ENCODE results near the gene VTN. TPM values are rescaled to one million over a fixed set of nuclear protein-coding genes. Genes with fewer than 3 reads are reported as not detected.

VTN gene
- total and polyA plus RNA-seq, 4 donors, result 0.40 to 2.5 (median 1.6) TPM

DNA sequence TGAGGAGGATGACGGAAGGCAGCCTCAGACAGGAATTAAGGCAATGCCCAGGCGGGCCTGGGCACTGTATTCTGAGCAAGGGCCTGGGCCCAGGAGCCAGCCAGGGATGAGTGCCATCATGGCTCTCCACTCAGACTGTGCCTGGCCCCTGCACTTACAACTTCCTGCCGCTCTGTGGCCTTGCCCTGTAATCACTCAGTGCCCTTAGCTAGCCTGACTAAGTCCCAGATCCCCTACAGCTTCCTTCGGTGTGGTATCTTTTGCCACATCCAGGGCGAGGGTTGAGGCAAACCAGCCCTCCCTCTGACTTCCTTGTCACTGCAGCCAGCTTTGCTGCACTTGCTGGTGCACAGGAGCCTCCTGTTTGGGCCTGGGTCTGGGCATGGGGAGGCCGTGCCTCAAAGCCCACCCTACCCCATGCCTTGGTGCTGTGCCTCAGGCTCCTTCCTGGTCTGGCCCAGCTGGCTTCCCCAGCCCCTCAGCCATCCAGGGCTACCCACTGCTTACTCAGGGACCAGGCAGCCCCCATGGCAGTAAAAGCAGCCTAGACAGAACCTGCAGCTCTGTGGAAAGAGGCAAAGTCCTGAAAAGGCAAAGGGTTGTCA is 26.6 kb upstream of the VTN start:
- ATAC-seq (ENCODE audit: insufficient read depth, low FRiP score), result no peak
- Histone ChIP-seq H3K27ac (ENCODE audit: low read depth in 1 of 2, low read length in 1 of 2) (no peak overlapping the region), H3K4me3 (no peak overlapping the region), H3K36me3 (ENCODE audit: control insufficient read depth in 4 of 4, insufficient read depth in 4 of 4, low read length in 4 of 4) (peaks cover 0 to 29% (median 4%) of the 10 kb centered on the region in 4 donors), H3K4me1 (ENCODE audit: control insufficient read depth in 5 of 5, insufficient read depth in 5 of 5, low read length in 5 of 5) (no peaks in the 10 kb centered on the region), H3K27me3 (ENCODE audit: control insufficient read depth in 3 of 3, insufficient read depth in 3 of 3, low read length in 2 of 3) (no peaks in the 10 kb centered on the region), H3K9ac (ENCODE audit: insufficient read depth in 1 of 2, low read length in 2 of 2) (no peak overlapping the region), H3K9me3 (ENCODE audit: control insufficient read depth in 4 of 4, insufficient read depth in 3 of 4, low read length in 3 of 4) (no peaks in the 10 kb centered on the region)
- WGBS, 2 donors, result 41 to 81% methylated on average over 6 of the region's 6 CpGs
- DNase-seq, result no peak
- TF ChIP-seq, protein P1, sequence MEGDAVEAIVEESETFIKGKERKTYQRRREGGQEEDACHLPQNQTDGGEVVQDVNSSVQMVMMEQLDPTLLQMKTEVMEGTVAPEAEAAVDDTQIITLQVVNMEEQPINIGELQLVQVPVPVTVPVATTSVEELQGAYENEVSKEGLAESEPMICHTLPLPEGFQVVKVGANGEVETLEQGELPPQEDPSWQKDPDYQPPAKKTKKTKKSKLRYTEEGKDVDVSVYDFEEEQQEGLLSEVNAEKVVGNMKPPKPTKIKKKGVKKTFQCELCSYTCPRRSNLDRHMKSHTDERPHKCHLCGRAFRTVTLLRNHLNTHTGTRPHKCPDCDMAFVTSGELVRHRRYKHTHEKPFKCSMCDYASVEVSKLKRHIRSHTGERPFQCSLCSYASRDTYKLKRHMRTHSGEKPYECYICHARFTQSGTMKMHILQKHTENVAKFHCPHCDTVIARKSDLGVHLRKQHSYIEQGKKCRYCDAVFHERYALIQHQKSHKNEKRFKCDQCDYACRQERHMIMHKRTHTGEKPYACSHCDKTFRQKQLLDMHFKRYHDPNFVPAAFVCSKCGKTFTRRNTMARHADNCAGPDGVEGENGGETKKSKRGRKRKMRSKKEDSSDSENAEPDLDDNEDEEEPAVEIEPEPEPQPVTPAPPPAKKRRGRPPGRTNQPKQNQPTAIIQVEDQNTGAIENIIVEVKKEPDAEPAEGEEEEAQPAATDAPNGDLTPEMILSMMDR (IDR thresholded peaks at IDR 0.05; ENCODE audit: control extremely low read depth, extremely low read depth), result no peak

DNA sequence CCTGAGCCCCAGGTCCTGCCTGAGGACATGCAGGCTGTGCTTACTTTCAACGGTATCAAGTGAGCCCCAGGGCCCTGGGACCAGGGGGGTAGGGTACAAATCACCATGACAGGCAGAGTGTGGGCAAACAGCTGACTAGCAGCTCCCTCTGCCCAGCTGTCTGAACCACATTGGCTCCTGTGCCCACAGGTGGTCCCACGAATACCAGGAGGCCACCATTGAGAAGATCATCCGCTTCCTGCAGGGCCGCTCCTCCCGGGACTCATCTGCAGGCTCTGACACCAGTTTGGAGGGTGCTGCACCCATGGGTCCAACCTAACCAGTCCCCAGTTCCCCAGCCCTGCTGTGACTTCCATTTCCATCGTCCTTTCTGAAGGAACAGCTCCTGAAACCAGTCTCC is 25.9 kb upstream of the VTN start:
- Histone ChIP-seq H3K9ac (ENCODE audit: insufficient read depth in 1 of 2, low read length in 2 of 2) (no peak overlapping the region), H3K4me3 (no peak overlapping the region), H3K9me3 (ENCODE audit: control insufficient read depth in 4 of 4, insufficient read depth in 3 of 4, low read length in 3 of 4) (no peaks in the 10 kb centered on the region), H3K36me3 (ENCODE audit: control insufficient read depth in 4 of 4, insufficient read depth in 4 of 4, low read length in 4 of 4) (peaks cover 0 to 32% (median 3%) of the 10 kb centered on the region in 4 donors), H3K4me1 (ENCODE audit: control insufficient read depth in 5 of 5, insufficient read depth in 5 of 5, low read length in 5 of 5) (no peaks in the 10 kb centered on the region), H3K27me3 (ENCODE audit: control insufficient read depth in 3 of 3, insufficient read depth in 3 of 3, low read length in 2 of 3) (no peaks in the 10 kb centered on the region), H3K27ac (ENCODE audit: low read depth in 1 of 2, low read length in 1 of 2) (no peak overlapping the region)
- DNase-seq (no peak), ATAC-seq (ENCODE audit: insufficient read depth, low FRiP score) (no peak)
- TF ChIP-seq, protein P1 (IDR thresholded peaks at IDR 0.05; ENCODE audit: control extremely low read depth, extremely low read depth), result no peak
- WGBS, 2 donors, result 89 to 95% methylated on average over 6 of the region's 6 CpGs

DNA sequence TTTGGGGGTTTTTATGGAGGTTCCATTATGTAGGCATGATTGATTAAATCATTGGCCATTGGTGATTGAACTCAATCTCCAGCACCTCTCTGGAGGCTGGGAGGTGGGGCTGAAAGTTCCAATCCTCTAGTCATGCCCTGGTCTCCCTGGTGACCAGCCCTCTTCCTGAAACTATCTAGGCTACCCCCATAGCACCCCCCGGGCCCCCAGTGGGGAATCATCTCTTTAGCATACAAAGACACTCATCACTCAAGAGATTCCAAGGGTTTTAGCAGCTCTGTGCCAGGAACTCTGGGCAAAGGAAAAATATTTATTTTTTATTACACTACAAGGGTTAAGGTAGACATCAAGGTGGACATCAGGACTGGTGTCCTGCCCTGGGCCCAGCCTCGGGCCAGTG is 25.3 kb upstream of the VTN start:
- Histone ChIP-seq H3K27ac (ENCODE audit: low read depth in 1 of 2, low read length in 1 of 2) (no peak overlapping the region), H3K36me3 (ENCODE audit: control insufficient read depth in 4 of 4, insufficient read depth in 4 of 4, low read length in 4 of 4) (peaks cover 0 to 32% (median 5%) of the 10 kb centered on the region in 4 donors), H3K4me3 (no peak overlapping the region), H3K4me1 (ENCODE audit: control insufficient read depth in 5 of 5, insufficient read depth in 5 of 5, low read length in 5 of 5) (no peaks in the 10 kb centered on the region), H3K27me3 (ENCODE audit: control insufficient read depth in 3 of 3, insufficient read depth in 3 of 3, low read length in 2 of 3) (no peaks in the 10 kb centered on the region), H3K9me3 (ENCODE audit: control insufficient read depth in 4 of 4, insufficient read depth in 3 of 4, low read length in 3 of 4) (no peaks in the 10 kb centered on the region), H3K9ac (ENCODE audit: insufficient read depth in 1 of 2, low read length in 2 of 2) (no peak overlapping the region)
- ATAC-seq (ENCODE audit: insufficient read depth, low FRiP score), result no peak
- no peak for DNase-seq
- TF ChIP-seq, protein P1 (IDR thresholded peaks at IDR 0.05; ENCODE audit: control extremely low read depth, extremely low read depth), result no peak
- 62 to 82% methylated on average over 2 of the region's 2 CpGs for WGBS, 2 donors

All from lung (tissue), 12 donors.